Sigmoid colon (tissue), 7 donors: ENCODE measurements around the gene LITAFD. TPM values are rescaled to one million over a fixed set of nuclear protein-coding genes. Genes with fewer than 3 reads are reported as not detected.
"Not testable (repeated sequence)": the region's sequence is repeated elsewhere in the genome, so short reads cannot be mapped to it uniquely, and the experiment has no call there.

ENCODE experiments used
- DNase-seq: peaks from one replicate; pipeline ENCODE4 v3.0.0-alpha.2; 2019
- H3K27ac ChIP-seq, 4 donors: fragments of 200-600 bp; sonication (generic); one replicate each; pipeline ENCODE4 v1.5.1; 2016 to 2019; ENCODE audit warnings: mild to moderate bottlenecking in 1 of 4
- H3K27me3 ChIP-seq, 3 donors: fragments of 200-600 bp; sonication (generic); one replicate each; pipeline ENCODE4 v1.5.1; 2019; ENCODE audit warnings: mild to moderate bottlenecking in 1 of 3
- H3K36me3 ChIP-seq, 4 donors: fragments of 200-600 bp; sonication (generic); one replicate each; pipeline ENCODE4 v1.5.1; 2016 to 2019
- H3K4me1 ChIP-seq, 4 donors: fragments of 200-600 bp; sonication (generic); one replicate each; pipeline ENCODE4 v1.5.1; 2017 to 2019
- H3K4me3 ChIP-seq, 4 donors: fragments of 200-600 bp; sonication (generic); one replicate each; pipeline ENCODE4 v1.5.1; 2017 to 2019; ENCODE audit warnings: mild to moderate bottlenecking in 2 of 4, moderate library complexity in 1 of 4
- H3K9me3 ChIP-seq, 4 donors: fragments of 200-600 bp in 3 of 4; sonication (generic) in 3 of 4; one replicate each; pipeline versions ENCODE4 v1.5.1 to v1.6.1; 2013 to 2019
- CTCF ChIP-seq, 4 experiments: fragments of 450-650 bp in 3 of 4; fragments of 200-600 bp in 1 of 4; IDR thresholded peaks; one replicate each; pipeline ENCODE4 v1.5.1; 2016 to 2019; ENCODE audit warnings: antibody characterized with exemption in 4 of 4, mild to moderate bottlenecking in 3 of 4, moderate library complexity in 2 of 4
- EP300 ChIP-seq, 4 donors: sonication (generic); formaldehyde crosslinking; IDR thresholded peaks; one replicate each; pipeline ENCODE4 v1.6.1; 2017; ENCODE audit warnings: antibody characterized with exemption in 4 of 4
- POLR2A ChIP-seq, 2 donors: fragments of 450-650 bp; IDR thresholded peaks; one replicate each; pipeline ENCODE4 v1.6.1; 2016; ENCODE audit warnings: antibody characterized with exemption in 2 of 2, mild to moderate bottlenecking in 2 of 2, moderate library complexity in 2 of 2
- POLR2AphosphoS5 ChIP-seq, 4 donors: sonication (generic); formaldehyde crosslinking; IDR thresholded peaks; one replicate each; pipeline ENCODE4 v1.6.1; 2017; ENCODE audit warnings: antibody characterized with exemption in 4 of 4
- WGBS, 2 donors: extraction: QIAGEN DNeasy Blood & Tissue Kit; methylation state at CpG; one replicate each; pipeline ENCODE4 v1.1.7; 2013; 5-methylcytosine and 5-hydroxymethylcytosine counted together
- intact Hi-C: fragments of 100-400 bp; cut with DNase I; formaldehyde crosslinking; loops from one replicate; pipeline ENCODE4 v1.15.1; 2023
- polyA plus RNA-seq, 3 donors: library from polyadenylated mRNA; stranded (reverse); fragments of 200-250 nt; gene quantifications; one replicate each; pipeline ENCODE4 v1.2.3, GENCODE V29; 2013
- total RNA-seq, 4 donors: library from RNA; depleted of rRNA; stranded (reverse); fragments of >200 nt; gene quantifications; one replicate each; pipeline ENCODE4 v1.1.0, GENCODE V29; 2016
- donor health status: healthy with polysubstance abuse.
- donor health status: Bipolar disorder and iron deficiency.
- donor health status: healthy.

LITAFD gene
- total RNA-seq (not detected), polyA plus RNA-seq (not detected)

GRCh38 chr16:8882041-8882617, at the start of gene LITAFD:
Gene LITAFD (plus strand): TSS chr16:8882351. CDS start chr16:8884356, 2,005 bp downstream.
- Histone ChIP-seq H3K9me3 (no peaks in the 10 kb centered on the region), H3K36me3 (no peaks in the 10 kb centered on the region), H3K27ac (no peak within 1 kb of the TSS), H3K27me3 (peaks cover 0 to 43% (median 8%) of the 10 kb centered on the region in 3 donors), H3K4me3 (no peak within 1 kb of the TSS), H3K4me1 (peaks cover 0 to 18% (median 16%) of the 10 kb centered on the region in 4 donors)
- 75 to 81% methylated on average over 10 of the region's 10 CpGs for WGBS, 2 donors
- intact Hi-C loops: loop anchor here (5.0 kb wide), 1 partner anchor 85 kb away; the partner anchor contains the start of genes PMM2 and TMEM186
- DNase-seq: no peak
- TF ChIP-seq CTCF (IDR thresholded peaks at IDR 0.05): no peak
- no peak for TF ChIP-seq POLR2A (IDR thresholded peaks at IDR 0.05)
- no peak for TF ChIP-seq EP300 (IDR thresholded peaks at IDR 0.05)
- TF ChIP-seq POLR2AphosphoS5 (IDR thresholded peaks at IDR 0.05): no peak

GRCh38 chr16:8832717-8833105, 49.4 kb upstream of the LITAFD start:
- no peaks in the 10 kb centered on the region for H3K9me3 ChIP-seq
- H3K27ac ChIP-seq: no peak overlapping the region
- intact Hi-C loops: no loop called here
- H3K36me3 ChIP-seq: peaks cover 10 to 34% (median 16%) of the 10 kb centered on the region in 4 donors
- no peak overlapping the region for H3K4me3 ChIP-seq
- no peak for TF ChIP-seq POLR2A (IDR thresholded peaks at IDR 0.05)
- no peak for TF ChIP-seq POLR2AphosphoS5 (IDR thresholded peaks at IDR 0.05)
- no peak for TF ChIP-seq CTCF (IDR thresholded peaks at IDR 0.05)
- no peak for TF ChIP-seq EP300 (IDR thresholded peaks at IDR 0.05)
- WGBS, 2 donors: 68 to 93% methylated on average over 16 of the region's 16 CpGs
- H3K27me3 ChIP-seq: no peaks in the 10 kb centered on the region
- H3K4me1 ChIP-seq: no peaks in the 10 kb centered on the region
- DNase-seq: no peak

- H3K27ac ChIP-seq, intact Hi-C loops, H3K4me1 ChIP-seq, DNase-seq, H3K27me3 ChIP-seq, H3K36me3 ChIP-seq, H3K4me3 ChIP-seq, H3K9me3 ChIP-seq: not testable (repeated sequence)
- WGBS, 2 donors: 95% methylated on average over 7 of the region's 7 CpGs
These were observed 45.4 kb upstream of the LITAFD start for GRCh38 chr16:8836797-8837196.

- WGBS, 2 donors: 92 to 95% methylated on average over 15 of the region's 15 CpGs
- intact Hi-C loops, H3K9me3 ChIP-seq, H3K36me3 ChIP-seq, H3K27ac ChIP-seq, DNase-seq, H3K4me1 ChIP-seq, H3K27me3 ChIP-seq, H3K4me3 ChIP-seq: not testable (repeated sequence)
These were observed 44.6 kb upstream of the LITAFD start for GRCh38 chr16:8837594-8837993.

GRCh38 chr16:8842016-8842415, 40.1 kb upstream of the LITAFD start:
- WGBS, 2 donors: 46 to 75% methylated on average over 4 of the region's 4 CpGs
- H3K27ac ChIP-seq: peak overlapping the region in 1 of 4 donors; percentile 49
- DNase-seq, H3K9me3 ChIP-seq, intact Hi-C loops, H3K36me3 ChIP-seq, H3K4me1 ChIP-seq, H3K4me3 ChIP-seq, H3K27me3 ChIP-seq: not testable (repeated sequence)

- H3K4me1 ChIP-seq, DNase-seq, H3K9me3 ChIP-seq, H3K36me3 ChIP-seq, intact Hi-C loops, H3K27me3 ChIP-seq, H3K4me3 ChIP-seq, H3K27ac ChIP-seq: not testable (repeated sequence)
- WGBS, 2 donors: 81 to 94% methylated on average over 12 of the region's 12 CpGs
These were observed 38.9 kb upstream of the LITAFD start for GRCh38 chr16:8843296-8843695.

GRCh38 chr16:8845699-8846298, 36.4 kb upstream of the LITAFD start:
- no peak for TF ChIP-seq POLR2AphosphoS5 (IDR thresholded peaks at IDR 0.05)
- no peak for TF ChIP-seq POLR2A (IDR thresholded peaks at IDR 0.05)
- TF ChIP-seq CTCF (IDR thresholded peaks at IDR 0.05): no peak
- no peak for TF ChIP-seq EP300 (IDR thresholded peaks at IDR 0.05)
- no peak overlapping the region for H3K4me3 ChIP-seq
- H3K27ac ChIP-seq: no peak overlapping the region
- 90 to 92% methylated on average over 7 of the region's 7 CpGs for WGBS, 2 donors
- H3K9me3 ChIP-seq: no peaks in the 10 kb centered on the region
- intact Hi-C loops: no loop called here
- no peak for DNase-seq
- peaks cover 0 to 30% (median 4%) of the 10 kb centered on the region in 4 donors for H3K36me3 ChIP-seq
- H3K4me1 ChIP-seq: no peaks in the 10 kb centered on the region
- no peaks in the 10 kb centered on the region for H3K27me3 ChIP-seq
